ENCODE measurements around the gene TLCD4.

Gene TLCD4

GRCh38 chr1:95097426-95097825 lies 19.7 kb upstream of the TLCD4 start:
- Histone ChIP-seq H3K4me2 (ENCODE audit: low read length) (no peak overlapping the region), H3K9me3 (ENCODE audit: control insufficient read depth, insufficient read depth, low read length) (no peaks in the 10 kb centered on the region), H3K9me2 (replicated peaks; ENCODE audit: control insufficient read depth, low read length) (no peaks in the 10 kb centered on the region), H3K4me3 (ENCODE audit: low read length) (no peak overlapping the region), H4K20me1 (ENCODE audit: control insufficient read depth, insufficient read depth, low read depth, low read length) (no peaks in the 10 kb centered on the region), H3K79me2 (ENCODE audit: control insufficient read depth, low read length) (no peaks in the 10 kb centered on the region), H3F3A (ENCODE audit: control insufficient read depth, insufficient read depth) (no peaks in the 10 kb centered on the region), H3K4me1 (ENCODE audit: control insufficient read depth, low read length) (no peaks in the 10 kb centered on the region), H3K36me3 (ENCODE audit: control insufficient read depth, low read length) (no peaks in the 10 kb centered on the region), H3K27me3 (ENCODE audit: control insufficient read depth, low read length) (no peaks in the 10 kb centered on the region), H3K27ac (ENCODE audit: low read depth, low read length) (no peak overlapping the region)
- no peak for TF ChIP-seq CTCF (IDR thresholded peaks at IDR 0.05; ENCODE audit: low read depth, low read length, poor library complexity, severe bottlenecking)
- TF ChIP-seq EZH2phosphoT487 (IDR thresholded peaks at IDR 0.05; ENCODE audit: borderline replicate concordance, low read length) = no peak

- no peaks in the 10 kb centered on the region for H3K36me3 ChIP-seq (ENCODE audit: control insufficient read depth, low read length)
- H3K4me1 ChIP-seq (ENCODE audit: control insufficient read depth, low read length) = no peaks in the 10 kb centered on the region
- H4K20me1 ChIP-seq (ENCODE audit: control insufficient read depth, insufficient read depth, low read depth, low read length) = no peaks in the 10 kb centered on the region
- no peaks in the 10 kb centered on the region for H3F3A ChIP-seq (ENCODE audit: control insufficient read depth, insufficient read depth)
- H3K79me2 ChIP-seq (ENCODE audit: control insufficient read depth, low read length) = no peaks in the 10 kb centered on the region
- no peak for TF ChIP-seq CTCF (IDR thresholded peaks at IDR 0.05; ENCODE audit: low read depth, low read length, poor library complexity, severe bottlenecking)
- H3K9me3 ChIP-seq (ENCODE audit: control insufficient read depth, insufficient read depth, low read length) = no peaks in the 10 kb centered on the region
- H3K4me2 ChIP-seq (ENCODE audit: low read length) = no peak overlapping the region
- H3K9me2 ChIP-seq (replicated peaks; ENCODE audit: control insufficient read depth, low read length) = no peaks in the 10 kb centered on the region
- no peak overlapping the region for H3K4me3 ChIP-seq (ENCODE audit: low read length)
- no peaks in the 10 kb centered on the region for H3K27me3 ChIP-seq (ENCODE audit: control insufficient read depth, low read length)
- no peak overlapping the region for H3K27ac ChIP-seq (ENCODE audit: low read depth, low read length)
Observed at GRCh38 chr1:95098196-95098595, 19.0 kb upstream of the TLCD4 start.

GRCh38 chr1:95108792-95109191 lies 8.4 kb upstream of the TLCD4 start:
- TF ChIP-seq CTCF (IDR thresholded peaks at IDR 0.05; ENCODE audit: low read depth, low read length, poor library complexity, severe bottlenecking) (no peak), EZH2phosphoT487 (IDR thresholded peaks at IDR 0.05; ENCODE audit: borderline replicate concordance, low read length) (no peak)
- Histone ChIP-seq H3K27ac (ENCODE audit: low read depth, low read length) (no peak overlapping the region), H3K4me1 (ENCODE audit: control insufficient read depth, low read length) (no peaks in the 10 kb centered on the region), H3K4me2 (ENCODE audit: low read length) (no peak overlapping the region), H3K36me3 (ENCODE audit: control insufficient read depth, low read length) (no peaks in the 10 kb centered on the region), H3F3A (ENCODE audit: control insufficient read depth, insufficient read depth) (no peaks in the 10 kb centered on the region), H4K20me1 (ENCODE audit: control insufficient read depth, insufficient read depth, low read depth, low read length) (no peaks in the 10 kb centered on the region), H3K27me3 (ENCODE audit: control insufficient read depth, low read length) (no peaks in the 10 kb centered on the region), H3K79me2 (ENCODE audit: control insufficient read depth, low read length) (no peaks in the 10 kb centered on the region), H3K9me2 (replicated peaks; ENCODE audit: control insufficient read depth, low read length) (no peaks in the 10 kb centered on the region), H3K9me3 (ENCODE audit: control insufficient read depth, insufficient read depth, low read length) (no peaks in the 10 kb centered on the region), H3K4me3 (ENCODE audit: low read length) (no peak overlapping the region)

- H3K4me1 ChIP-seq (ENCODE audit: control insufficient read depth, low read length) = no peaks in the 10 kb centered on the region
- H3K4me3 ChIP-seq (ENCODE audit: low read length) = no peak overlapping the region
- TF ChIP-seq CTCF (IDR thresholded peaks at IDR 0.05; ENCODE audit: low read depth, low read length, poor library complexity, severe bottlenecking) = no peak
- no peaks in the 10 kb centered on the region for H3K36me3 ChIP-seq (ENCODE audit: control insufficient read depth, low read length)
- peaks cover 6% of the 10 kb centered on the region for H3K27me3 ChIP-seq (ENCODE audit: control insufficient read depth, low read length)
- no peaks in the 10 kb centered on the region for H3F3A ChIP-seq (ENCODE audit: control insufficient read depth, insufficient read depth)
- no peak overlapping the region for H3K27ac ChIP-seq (ENCODE audit: low read depth, low read length)
- no peaks in the 10 kb centered on the region for H3K9me2 ChIP-seq (replicated peaks; ENCODE audit: control insufficient read depth, low read length)
- H3K79me2 ChIP-seq (ENCODE audit: control insufficient read depth, low read length) = no peaks in the 10 kb centered on the region
- H3K4me2 ChIP-seq (ENCODE audit: low read length) = no peak overlapping the region
- no peaks in the 10 kb centered on the region for H4K20me1 ChIP-seq (ENCODE audit: control insufficient read depth, insufficient read depth, low read depth, low read length)
- no peaks in the 10 kb centered on the region for H3K9me3 ChIP-seq (ENCODE audit: control insufficient read depth, insufficient read depth, low read length)
Observed at GRCh38 chr1:95111014-95111413, 6.1 kb upstream of the TLCD4 start.
